Measurements from ENCODE around the gene EGFLAM.

- TF ChIP-seq CTCF (conservative IDR thresholded peaks at IDR 0.05; ENCODE audit: low read depth, low read length) (no peak), RAD21 (IDR thresholded peaks at IDR 0.05; ENCODE audit: low read length) (no peak), MXI1 (IDR thresholded peaks at IDR 0.05; ENCODE audit: borderline replicate concordance, low read depth, low read length) (no peak), RCOR1 (IDR thresholded peaks at IDR 0.05; ENCODE audit: insufficient replicate concordance, low read length) (no peak), POLR2A (IDR thresholded peaks at IDR 0.05; ENCODE audit: low read depth, low read length) (no peak), CEBPB (IDR thresholded peaks at IDR 0.05; ENCODE audit: low read depth, low read length) (no peak), RFX5 (IDR thresholded peaks at IDR 0.05; ENCODE audit: low read depth, low read length) (no peak), ELK1 (IDR thresholded peaks at IDR 0.05; ENCODE audit: borderline replicate concordance, low read depth, low read length) (no peak)
Observed at GRCh38 chr5:38408446-38409198, 150.3 kb downstream of the EGFLAM start.

Measured in IMR-90 (cell line).